Measurements from ENCODE around the gene GNAQ. TPM values are rescaled to one million over a fixed set of nuclear protein-coding genes. Genes with fewer than 3 reads are reported as not detected.

The GNAQ gene
- total RNA-seq, 2 experiments from 2014 or later, result 15.3 to 18.2 TPM

GRCh38 chr9:77809552-77809951, 222.1 kb downstream of the GNAQ start:
- POLR2A ChIA-PET, result no interaction called here
- CTCF ChIA-PET, result no interaction called here

- ChIA-PET POLR2A (no interaction called here), CTCF (no interaction called here)
These were observed 222.9 kb downstream of the GNAQ start for GRCh38 chr9:77808751-77809081.

- ChIA-PET POLR2A (no interaction called here), CTCF (no interaction called here)
These were observed 223.5 kb downstream of the GNAQ start for GRCh38 chr9:77807846-77808750.

GRCh38 chr9:77807281-77807683, 224.3 kb downstream of the GNAQ start:
- CTCF ChIA-PET, result no interaction called here

GRCh38 chr9:77806741-77807140, 224.9 kb downstream of the GNAQ start:
- POLR2A ChIA-PET, result no interaction called here
- CTCF ChIA-PET, result no interaction called here

More at GRCh38 chr9:77807281-77807683, 224.3 kb downstream of the GNAQ start:
- POLR2A ChIA-PET, result no interaction called here

- ChIA-PET POLR2A (no interaction called here), CTCF (no interaction called here)
These were observed 225.8 kb downstream of the GNAQ start for GRCh38 chr9:77805810-77806209.

GRCh38 chr9:77803423-77803822, 228.2 kb downstream of the GNAQ start:
- CTCF ChIA-PET, result no interaction called here
- POLR2A ChIA-PET, result no interaction called here

GRCh38 chr9:77802515-77803293, 228.9 kb downstream of the GNAQ start:
- CTCF ChIA-PET, result no interaction called here
- POLR2A ChIA-PET, result no interaction called here

GRCh38 chr9:77802064-77802463, 229.5 kb downstream of the GNAQ start:
- ChIA-PET POLR2A (no interaction called here), CTCF (no interaction called here)

- ChIA-PET CTCF (no interaction called here), POLR2A (no interaction called here)
These were observed 230.6 kb downstream of the GNAQ start for GRCh38 chr9:77800924-77801551.

- POLR2A ChIA-PET, result no interaction called here
- CTCF ChIA-PET, result no interaction called here
These were observed 233.5 kb downstream of the GNAQ start for GRCh38 chr9:77798140-77798539.

- ChIA-PET CTCF (no interaction called here), POLR2A (no interaction called here)
These were observed 236.6 kb downstream of the GNAQ start for GRCh38 chr9:77794985-77795384.

GRCh38 chr9:77793849-77794248, 237.8 kb downstream of the GNAQ start:
- CTCF ChIA-PET, result no interaction called here

GRCh38 chr9:77789891-77790290, 241.7 kb downstream of the GNAQ start:
- POLR2A ChIA-PET, result interaction anchor here (0.6 to 0.7 kb wide), 2 partner anchors 61 to 94 kb away, joined by 3 read pairs; no protein-coding TSS in a partner anchor
- CTCF ChIA-PET, result no interaction called here

More at GRCh38 chr9:77793849-77794248, 237.8 kb downstream of the GNAQ start:
- POLR2A ChIA-PET, result no interaction called here

- CTCF ChIA-PET, result no interaction called here
These were observed 246.3 kb downstream of the GNAQ start for GRCh38 chr9:77785341-77785740.

GRCh38 chr9:77783518-77783917, 248.1 kb downstream of the GNAQ start:
- CTCF ChIA-PET, result no interaction called here

More at GRCh38 chr9:77785341-77785740, 246.3 kb downstream of the GNAQ start:
- POLR2A ChIA-PET, result no interaction called here

GRCh38 chr9:77779010-77779409, 252.6 kb downstream of the GNAQ start:
- CTCF ChIA-PET, result interaction anchor here (0.6 kb wide), 1 partner anchor 122 kb away, joined by 5 read pairs; no protein-coding TSS in a partner anchor
- POLR2A ChIA-PET, result no interaction called here

More at GRCh38 chr9:77783518-77783917, 248.1 kb downstream of the GNAQ start:
- POLR2A ChIA-PET, result no interaction called here

- POLR2A ChIA-PET, result no interaction called here
- CTCF ChIA-PET, result no interaction called here
These were observed 258.2 kb downstream of the GNAQ start for GRCh38 chr9:77773381-77773780.

- CTCF ChIA-PET, result no interaction called here
- POLR2A ChIA-PET, result interaction anchor here (0.7 kb wide), 1 partner anchor 596 kb away, joined by 3 read pairs; no protein-coding TSS in a partner anchor
These were observed 259.0 kb downstream of the GNAQ start for GRCh38 chr9:77772646-77773045.

- POLR2A ChIA-PET, result no interaction called here
- CTCF ChIA-PET, result no interaction called here
These were observed 260.4 kb downstream of the GNAQ start for GRCh38 chr9:77771171-77771570.

GRCh38 chr9:77770340-77770739, 261.3 kb downstream of the GNAQ start:
- ChIA-PET POLR2A (no interaction called here), CTCF (no interaction called here)
